ENCODE results near the gene LRP11. TPM values are rescaled to one million over a fixed set of nuclear protein-coding genes. Genes with fewer than 3 reads are reported as not detected.
A peak's percentile ranks its signal among the peaks of the same experiment; 100 is the strongest.

The LRP11 gene
- total RNA-seq, 2 donors from 2014 or later = 6.0 to 10.6 TPM

GRCh38 chr6:149903938-149904611, 39.9 kb upstream of the LRP11 start:
- peaks cover 3 to 8% of the 10 kb centered on the region in 2 donors for H3K36me3 Mint-ChIP-seq (ENCODE audit: insufficient read depth in 2 of 2)
- no peak for DNase-seq
- no peak overlapping the region for H3K27ac Mint-ChIP-seq
- no peaks in the 10 kb centered on the region for H3K4me1 Mint-ChIP-seq (ENCODE audit: low read depth)
- peaks cover 4 to 8% of the 10 kb centered on the region in 2 donors for H3K9me3 Mint-ChIP-seq
- no peak overlapping the region for H3K4me3 Mint-ChIP-seq
- ATAC-seq (replicated peaks in 1 of 2) = no peak
- H3K27me3 Mint-ChIP-seq (ENCODE audit: low read depth) = peaks cover 11% of the 10 kb centered on the region

GRCh38 chr6:149901444-149902140, 37.4 kb upstream of the LRP11 start:
- no peaks in the 10 kb centered on the region for H3K36me3 Mint-ChIP-seq (ENCODE audit: insufficient read depth in 2 of 2)
- H3K4me3 Mint-ChIP-seq = no peak overlapping the region
- H3K4me1 Mint-ChIP-seq (ENCODE audit: low read depth) = peaks cover 4% of the 10 kb centered on the region
- no peaks in the 10 kb centered on the region for H3K9me3 Mint-ChIP-seq
- H3K27ac Mint-ChIP-seq = no peak overlapping the region
- peaks cover 9% of the 10 kb centered on the region for H3K27me3 Mint-ChIP-seq (ENCODE audit: low read depth)
- ATAC-seq (replicated peaks in 1 of 2) (no peak), DNase-seq (no peak)

- peaks cover 6% of the 10 kb centered on the region for H3K27me3 Mint-ChIP-seq (ENCODE audit: low read depth)
- DNase-seq = no peak
- no peak overlapping the region for H3K27ac Mint-ChIP-seq
- no peaks in the 10 kb centered on the region for H3K36me3 Mint-ChIP-seq (ENCODE audit: insufficient read depth in 2 of 2)
- ATAC-seq (replicated peaks in 1 of 2) = no peak
- no peaks in the 10 kb centered on the region for H3K9me3 Mint-ChIP-seq
- H3K4me1 Mint-ChIP-seq (ENCODE audit: low read depth) = peaks cover 12% of the 10 kb centered on the region
- no peak overlapping the region for H3K4me3 Mint-ChIP-seq
Measured at GRCh38 chr6:149900620-149901443, 36.7 kb upstream of the LRP11 start.

DNA sequence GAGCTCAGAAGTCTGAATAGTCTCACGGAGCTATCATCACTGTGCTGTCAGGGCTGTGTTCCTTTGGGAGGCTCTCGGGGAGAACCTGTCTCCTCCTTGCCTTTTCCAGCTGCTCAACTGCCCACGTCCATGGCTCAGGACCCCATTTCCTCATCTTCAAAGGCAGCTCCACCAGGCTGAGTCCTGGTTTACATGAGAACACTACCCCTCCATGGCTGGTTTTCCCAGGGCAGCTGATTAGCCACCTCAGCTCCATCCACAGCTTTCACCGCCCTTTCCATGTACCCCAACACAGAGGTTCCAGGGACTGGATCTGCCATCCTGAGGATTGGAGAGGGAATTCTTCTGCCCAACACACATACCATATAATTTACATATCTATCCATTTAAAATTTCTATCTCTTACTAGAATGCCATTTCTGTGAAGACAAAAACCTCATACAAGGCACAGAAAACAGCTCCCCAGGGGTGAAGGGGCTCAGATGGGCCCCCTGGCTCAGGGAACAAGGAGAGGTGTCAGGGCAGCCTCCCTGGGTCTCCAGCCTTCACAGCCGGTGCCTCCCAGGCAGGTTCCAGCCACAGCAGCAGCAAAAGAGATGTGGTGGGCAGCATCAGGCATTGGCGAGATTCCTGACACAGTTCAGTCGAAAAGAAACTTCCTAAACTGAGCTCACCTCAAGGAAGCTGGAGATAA, 35.9 kb upstream of the LRP11 start:
- no peak for ATAC-seq (replicated peaks in 1 of 2)

GRCh38 chr6:149899486-149899885, 35.3 kb upstream of the LRP11 start:
- DNase-seq (no peak), ATAC-seq (replicated peaks in 1 of 2) (no peak)
- H3K27ac Mint-ChIP-seq = no peak overlapping the region
- H3K27me3 Mint-ChIP-seq (ENCODE audit: low read depth) = peaks cover 11% of the 10 kb centered on the region
- H3K36me3 Mint-ChIP-seq (ENCODE audit: insufficient read depth in 2 of 2) = no peaks in the 10 kb centered on the region
- H3K4me1 Mint-ChIP-seq (ENCODE audit: low read depth) = peaks cover 15% of the 10 kb centered on the region
- no peaks in the 10 kb centered on the region for H3K9me3 Mint-ChIP-seq
- H3K4me3 Mint-ChIP-seq = no peak overlapping the region

More for the DNA sequence above, 35.9 kb upstream of the LRP11 start:
- DNase-seq = no peak
- Mint-ChIP-seq H3K4me3 (no peak overlapping the region), H3K4me1 (ENCODE audit: low read depth) (peaks cover 15% of the 10 kb centered on the region), H3K36me3 (ENCODE audit: insufficient read depth in 2 of 2) (no peaks in the 10 kb centered on the region), H3K9me3 (no peaks in the 10 kb centered on the region), H3K27me3 (ENCODE audit: low read depth) (peaks cover 6% of the 10 kb centered on the region), H3K27ac (no peak overlapping the region)

DNA sequence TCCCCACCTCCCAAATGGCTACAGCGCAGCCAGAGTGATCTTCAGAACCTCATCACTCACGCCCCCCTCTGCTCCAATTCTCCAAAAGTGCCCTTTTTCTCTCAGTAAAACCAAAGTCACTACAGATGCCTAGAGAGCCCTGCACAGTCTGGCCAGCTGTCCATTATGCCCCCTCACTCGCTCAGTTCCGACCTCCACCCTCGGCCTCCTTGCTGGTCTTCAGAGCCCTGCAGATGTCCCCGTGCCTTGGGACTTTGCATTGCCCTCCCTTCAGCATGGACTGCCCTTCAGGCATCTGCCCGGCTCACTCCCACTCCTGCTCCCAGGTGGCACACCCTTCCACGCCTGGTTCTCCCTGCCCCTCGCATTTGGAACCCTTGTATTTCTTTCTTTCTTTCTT, 34.8 kb upstream of the LRP11 start:
- Mint-ChIP-seq H3K27ac (no peak overlapping the region), H3K4me1 (ENCODE audit: low read depth) (peaks cover 15% of the 10 kb centered on the region), H3K27me3 (ENCODE audit: low read depth) (peaks cover 17% of the 10 kb centered on the region), H3K9me3 (no peaks in the 10 kb centered on the region), H3K36me3 (ENCODE audit: insufficient read depth in 2 of 2) (no peaks in the 10 kb centered on the region), H3K4me3 (no peak overlapping the region)
- DNase-seq = no peak
- no peak for ATAC-seq (replicated peaks in 1 of 2)

DNA sequence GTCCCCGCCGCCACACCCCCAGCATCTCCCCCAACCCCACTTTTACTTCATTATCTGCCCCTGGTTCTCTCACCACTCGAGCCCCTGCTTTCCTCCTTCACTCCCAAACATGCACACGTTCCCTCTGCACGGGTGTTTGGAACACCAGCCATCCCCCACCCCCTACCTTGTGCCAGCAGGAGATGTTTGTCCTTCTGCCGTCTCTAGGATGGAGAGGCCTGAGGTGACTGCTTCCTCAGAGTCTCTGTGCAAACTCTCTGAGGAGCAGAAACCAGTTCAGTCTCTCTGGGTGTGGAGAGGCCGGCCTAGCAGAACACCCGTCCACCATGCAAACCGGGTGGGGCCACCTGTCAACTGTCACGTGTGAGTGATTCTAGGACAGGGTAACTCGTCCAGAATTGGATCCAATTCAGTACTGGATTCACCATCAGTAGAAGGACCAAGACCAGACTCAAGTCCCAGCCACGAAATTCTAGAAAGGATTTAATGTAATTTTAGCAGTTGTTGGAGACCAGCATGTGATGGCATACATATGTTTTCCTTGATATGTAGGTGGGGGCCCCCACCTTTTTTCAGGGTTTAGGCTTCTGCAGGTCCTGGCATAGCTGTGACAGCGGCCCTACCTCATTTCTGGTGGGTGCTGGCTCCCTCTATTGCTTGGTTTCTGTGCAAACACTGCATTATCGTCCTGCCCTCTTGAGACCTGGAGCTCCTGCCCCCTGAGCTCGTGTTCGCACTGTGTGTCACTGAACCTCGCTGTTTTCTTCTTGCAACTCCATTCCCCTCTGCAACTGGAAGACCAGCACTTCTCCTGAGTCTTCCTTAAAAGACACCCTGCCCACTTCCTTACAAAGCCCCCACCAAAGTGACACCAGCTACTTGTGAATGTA, 33.9 kb upstream of the LRP11 start, which contains the start of gene RAET1E:
RAET1E (minus strand) TSS at position 259 of the 890 bp plus-strand sequence. CDS start 7,212 bp downstream, outside the sequence.
- DNase-seq (no peak), ATAC-seq (replicated peaks in 1 of 2) (no peak)
- H3K4me3 Mint-ChIP-seq = no peak within 1 kb of the TSS
- H3K4me1 Mint-ChIP-seq (ENCODE audit: low read depth) = peaks cover 15% of the 10 kb centered on the region
- no peak within 1 kb of the TSS for H3K27ac Mint-ChIP-seq
- H3K9me3 Mint-ChIP-seq = no peaks in the 10 kb centered on the region
- H3K36me3 Mint-ChIP-seq (ENCODE audit: insufficient read depth in 2 of 2) = no peaks in the 10 kb centered on the region
- H3K27me3 Mint-ChIP-seq (ENCODE audit: low read depth) = peaks cover 25% of the 10 kb centered on the region

- Mint-ChIP-seq H3K4me3 (no peak overlapping the region), H3K27ac (no peak overlapping the region), H3K4me1 (ENCODE audit: low read depth) (peaks cover 15% of the 10 kb centered on the region), H3K27me3 (ENCODE audit: low read depth) (peaks cover 30% of the 10 kb centered on the region), H3K36me3 (ENCODE audit: insufficient read depth in 2 of 2) (no peaks in the 10 kb centered on the region), H3K9me3 (no peaks in the 10 kb centered on the region)
- no peak for DNase-seq
- no peak for ATAC-seq (replicated peaks in 1 of 2)
Measured at GRCh38 chr6:149897015-149897697, 33.0 kb upstream of the LRP11 start.

DNA sequence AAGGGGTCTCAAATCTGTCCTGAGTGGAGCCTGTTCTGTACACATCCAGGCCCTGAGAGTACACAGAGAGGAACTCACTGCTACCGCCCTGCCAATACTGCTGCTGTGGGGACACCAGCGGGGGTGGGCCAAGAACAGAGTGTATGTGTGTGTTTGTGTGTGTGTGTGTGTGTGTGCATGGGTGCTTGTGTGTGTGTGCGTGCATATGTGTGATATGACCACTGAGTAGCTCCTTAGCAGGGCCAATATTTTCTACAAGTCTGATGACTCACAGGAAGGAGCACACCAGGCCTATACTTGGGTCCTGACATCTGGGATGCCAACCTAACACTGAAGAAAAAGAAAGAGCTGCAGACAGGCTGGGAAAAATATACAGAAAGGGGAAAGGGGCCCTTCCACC, 32.3 kb upstream of the LRP11 start:
- ATAC-seq (replicated peaks in 1 of 2) (peak in 1 of 2 donors; percentile 35), DNase-seq (no peak)
- H3K9me3 Mint-ChIP-seq = no peaks in the 10 kb centered on the region
- H3K4me1 Mint-ChIP-seq (ENCODE audit: low read depth) = peaks cover 15% of the 10 kb centered on the region
- peaks cover 30% of the 10 kb centered on the region for H3K27me3 Mint-ChIP-seq (ENCODE audit: low read depth)
- no peak overlapping the region for H3K4me3 Mint-ChIP-seq
- H3K36me3 Mint-ChIP-seq (ENCODE audit: insufficient read depth in 2 of 2) = no peaks in the 10 kb centered on the region
- H3K27ac Mint-ChIP-seq = no peak overlapping the region

GRCh38 chr6:149895833-149896271, 31.7 kb upstream of the LRP11 start:
- no peaks in the 10 kb centered on the region for H3K36me3 Mint-ChIP-seq (ENCODE audit: insufficient read depth in 2 of 2)
- peak overlapping the region in 1 of 2 donors; percentile 24 for H3K4me3 Mint-ChIP-seq
- DNase-seq (peak; percentile 61 to 65), ATAC-seq (replicated peaks in 1 of 2) (peak; percentile 98 to 99)
- peaks cover 30% of the 10 kb centered on the region for H3K27me3 Mint-ChIP-seq (ENCODE audit: low read depth)
- H3K9me3 Mint-ChIP-seq = no peaks in the 10 kb centered on the region
- H3K27ac Mint-ChIP-seq = no peak overlapping the region
- peaks cover 15% of the 10 kb centered on the region for H3K4me1 Mint-ChIP-seq (ENCODE audit: low read depth)

- Mint-ChIP-seq H3K27me3 (ENCODE audit: low read depth) (peaks cover 35% of the 10 kb centered on the region), H3K36me3 (ENCODE audit: insufficient read depth in 2 of 2) (no peaks in the 10 kb centered on the region), H3K4me1 (ENCODE audit: low read depth) (peaks cover 15% of the 10 kb centered on the region), H3K9me3 (no peaks in the 10 kb centered on the region), H3K27ac (no peak overlapping the region), H3K4me3 (no peak overlapping the region)
- DNase-seq (no peak), ATAC-seq (replicated peaks in 1 of 2) (no peak)
Measured at GRCh38 chr6:149895048-149895590, 31.0 kb upstream of the LRP11 start.

Data from activated T-cell treated with anti-CD3 and anti-CD28 coated beads, Interleukin-2, amount 50 U/mL, for 72 hours (primary cell).